ENCODE measurements around the gene KCNH8. TPM values are rescaled to one million over a fixed set of nuclear protein-coding genes. Genes with fewer than 3 reads are reported as not detected.

Gene KCNH8
- total RNA-seq, 1 experiment from 2014 or later = 3.7 TPM

GRCh38 chr3:19427422-19428149, 279.3 kb downstream of the KCNH8 start:
- H3K79me1 ChIP-seq (ENCODE audit: insufficient read depth, low read depth, low read length, poor library complexity, severe bottlenecking) = no peaks in the 10 kb centered on the region
- no peak for DNase-seq
- no peak overlapping the region for H2BK20ac ChIP-seq (ENCODE audit: low read depth, low read length, poor library complexity, severe bottlenecking)
- no peak overlapping the region for H3K23ac ChIP-seq (ENCODE audit: insufficient read length, low read depth, low read length)
- no peak overlapping the region for H2AK5ac ChIP-seq (ENCODE audit: insufficient read length, low read length)
- H3K27ac Mint-ChIP-seq = no peak overlapping the region
- no peak overlapping the region for H4K8ac ChIP-seq (replicated peaks; ENCODE audit: insufficient read length, low read depth, low read length)
- no peak overlapping the region for H4K91ac ChIP-seq (ENCODE audit: insufficient read length, low read depth, low read length)
- H3K79me2 ChIP-seq (ENCODE audit: insufficient read depth, low read length) = no peaks in the 10 kb centered on the region
- no peak overlapping the region for H2BK120ac ChIP-seq (ENCODE audit: low read depth, low read length, poor library complexity, severe bottlenecking)
- no peak overlapping the region for H4K5ac ChIP-seq (ENCODE audit: insufficient read length, low read depth, low read length)
- H3K9me3 ChIP-seq (ENCODE audit: control insufficient read depth, low read depth, low read length) = no peaks in the 10 kb centered on the region
- WGBS (ENCODE audit: extremely low coverage, insufficient read length, low lambda C conversion rate) = no CpG with 5 or more reads among the region's 1 CpG
- no peak overlapping the region for H3K4me3 Mint-ChIP-seq
- H3K14ac ChIP-seq (ENCODE audit: insufficient read depth, low read length) = no peak overlapping the region
- H3K18ac ChIP-seq (ENCODE audit: insufficient read length, low read depth, low read length) = no peak overlapping the region
- no peaks in the 10 kb centered on the region for H4K20me1 ChIP-seq (ENCODE audit: control insufficient read depth, insufficient read depth, insufficient read length)
- H2BK15ac ChIP-seq (ENCODE audit: low read depth, low read length) = no peak overlapping the region
- no peak overlapping the region for H2AFZ ChIP-seq (ENCODE audit: low read length)
- H3T11ph ChIP-seq (ENCODE audit: low read length) = no peak overlapping the region
- H3K27me3 Mint-ChIP-seq (ENCODE audit: low read depth) = no peaks in the 10 kb centered on the region
- no peak overlapping the region for H2BK5ac ChIP-seq (ENCODE audit: insufficient read length, low read length)
- H3K4ac ChIP-seq (ENCODE audit: low read depth, low read length) = no peak overlapping the region
- H3K9ac ChIP-seq (ENCODE audit: extremely low read depth, insufficient read length, low read length) = no peak overlapping the region
- no peaks in the 10 kb centered on the region for H3K27me3 ChIP-seq (ENCODE audit: insufficient read depth, low read length)
- no peak overlapping the region for H3K27ac ChIP-seq (ENCODE audit: insufficient read length, low read depth, low read length)
- TF ChIP-seq CTCF (conservative IDR thresholded peaks at IDR 0.05) = no peak
- no peak overlapping the region for H3K56ac ChIP-seq (ENCODE audit: insufficient read length, low read depth, low read length)
- no peaks in the 10 kb centered on the region for H3K36me3 Mint-ChIP-seq (ENCODE audit: insufficient read depth in 1 of 3, low read depth in 3 of 3)
- no peaks in the 10 kb centered on the region for H3K9me3 Mint-ChIP-seq
- H3K4me1 ChIP-seq (ENCODE audit: insufficient read depth, low read length) = no peaks in the 10 kb centered on the region
- H2BK12ac ChIP-seq (ENCODE audit: insufficient read length, low read depth, low read length) = no peak overlapping the region
- no peaks in the 10 kb centered on the region for H3K23me2 ChIP-seq (ENCODE audit: insufficient read length, low read depth, low read length, poor library complexity, severe bottlenecking)
- no peaks in the 10 kb centered on the region for H3K4me1 Mint-ChIP-seq
- H3K4me2 ChIP-seq (ENCODE audit: insufficient read depth, insufficient read length, low read length) = no peak overlapping the region
